GM21576 (cell line): ENCODE data around the gene SSBP4.

ENCODE experiments used
- ATAC-seq: cut with Tn5 transposase; IDR thresholded peaks from one replicate; pipeline ENCODE4 v1.9.1; 2021; ENCODE audit warnings: mild to moderate bottlenecking, moderate library complexity; ENCODE audit not compliant: unreplicated experiment

Gene SSBP4

GRCh38 chr19:18431351-18432197, 12.4 kb downstream of the SSBP4 start:
- no peak for ATAC-seq

DNA sequence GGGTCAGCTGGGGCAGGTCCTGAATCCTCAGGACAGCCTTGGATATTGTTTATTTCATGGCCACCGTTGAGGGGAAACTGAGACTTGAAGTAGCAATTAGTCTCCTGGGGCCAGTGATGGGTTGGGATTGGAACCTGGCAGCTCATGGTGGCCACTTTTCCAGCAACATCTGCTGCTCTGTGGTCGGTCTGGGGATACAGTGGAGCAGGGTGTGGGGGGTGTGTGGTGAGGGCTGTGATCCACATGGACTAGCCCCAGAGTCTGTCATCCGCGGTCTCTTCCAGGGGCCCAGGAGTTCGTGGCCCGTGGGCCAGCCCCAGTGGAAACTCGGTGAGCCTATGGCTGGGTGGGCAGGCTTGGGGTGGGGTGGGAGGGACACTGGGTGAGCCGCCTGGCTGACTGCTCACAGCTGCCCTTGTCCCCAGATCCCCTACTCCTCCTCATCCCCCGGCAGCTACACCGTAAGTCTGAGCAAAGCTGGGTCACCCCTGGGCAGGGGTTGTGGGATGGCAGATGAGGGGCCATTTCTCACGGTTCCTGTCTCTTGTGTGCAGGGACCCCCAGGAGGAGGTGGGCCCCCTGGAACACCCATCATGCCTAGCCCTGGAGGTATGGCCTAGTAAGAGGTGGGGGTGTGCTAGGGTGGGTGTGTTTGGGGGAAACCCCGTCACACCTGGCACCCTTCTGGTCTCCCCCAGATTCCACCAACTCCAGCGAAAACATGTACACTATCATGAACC, 13.2 kb downstream of the SSBP4 start:
- no peak for ATAC-seq

- no peak for ATAC-seq
These were observed 14.0 kb downstream of the SSBP4 start for GRCh38 chr19:18433015-18433691.

GRCh38 chr19:18433735-18434398, 14.7 kb downstream of the SSBP4 start:
- no peak for ATAC-seq

- ATAC-seq: no peak
These were observed 15.4 kb downstream of the SSBP4 start for GRCh38 chr19:18434411-18435175.

DNA sequence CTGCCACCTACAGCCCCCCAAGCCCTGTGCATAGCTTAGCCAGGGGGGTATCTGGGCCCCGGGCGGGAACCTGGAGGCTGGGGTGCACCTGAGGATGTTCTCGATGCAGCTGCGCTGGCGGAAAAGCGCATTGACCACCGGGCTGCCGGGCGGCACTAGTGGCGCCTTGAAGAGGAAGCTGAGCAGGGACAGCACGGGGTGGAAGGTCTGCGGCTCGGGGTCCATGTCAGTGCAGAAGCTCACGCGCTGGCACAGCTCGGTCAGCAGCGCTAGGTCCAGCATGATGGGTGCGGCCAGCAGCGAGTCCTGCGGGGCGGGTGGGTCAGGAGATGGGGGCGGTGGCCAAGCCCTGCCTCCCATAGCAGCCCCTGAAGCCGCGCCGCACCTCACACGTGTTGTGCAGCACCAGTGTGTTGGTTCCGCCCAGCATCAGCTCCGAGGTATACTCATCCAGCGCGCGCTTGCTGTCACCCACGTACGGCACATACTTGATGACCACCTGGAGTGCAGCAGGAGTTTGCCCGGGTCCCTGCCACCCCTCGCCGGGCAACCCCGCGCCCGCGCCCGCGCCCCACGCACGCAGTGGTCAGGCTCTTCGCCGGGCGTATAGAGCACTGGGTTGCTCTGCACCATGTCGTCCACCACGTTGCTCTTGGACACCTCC, 16.1 kb downstream of the SSBP4 start:
- no peak for ATAC-seq

DNA sequence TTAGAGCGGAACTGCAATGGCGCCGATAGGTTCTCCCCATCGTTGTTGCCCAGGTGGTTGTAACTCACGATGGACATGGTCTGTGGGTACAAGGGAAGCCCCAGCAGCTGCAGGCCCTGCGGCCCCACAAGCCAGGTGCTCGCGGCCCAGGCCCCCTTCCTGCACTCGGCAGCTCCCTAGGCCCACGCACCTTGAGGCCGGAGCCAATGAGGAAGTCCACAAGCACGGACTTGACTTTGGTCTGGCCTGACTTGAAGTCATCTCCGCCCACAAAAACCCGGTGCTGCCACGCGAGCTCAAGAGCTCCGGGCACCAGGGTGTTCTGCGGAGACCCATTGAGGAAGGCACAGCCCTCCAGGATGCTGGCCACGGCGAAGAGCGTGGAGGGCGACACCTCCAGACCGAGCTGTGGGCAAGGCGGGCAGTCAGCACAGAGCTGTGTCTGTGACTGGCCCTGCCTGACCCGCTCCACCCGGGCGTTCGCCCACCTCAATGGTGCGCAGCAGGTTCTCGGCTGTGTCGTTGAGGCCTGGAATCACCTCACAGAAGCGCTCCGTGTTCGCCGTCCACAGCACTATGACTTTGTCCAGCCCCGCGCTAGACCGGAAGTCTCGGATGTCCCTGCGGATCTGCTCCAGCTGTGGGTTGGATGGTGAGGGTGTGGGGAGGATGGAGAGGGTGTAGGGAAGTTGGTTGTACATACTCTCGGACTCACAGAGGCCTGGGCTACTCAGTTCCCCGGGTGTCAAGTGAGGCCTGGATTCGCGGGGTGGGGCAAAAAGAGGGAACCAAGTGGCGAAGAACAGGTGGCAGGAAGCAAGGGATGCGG, 16.9 kb downstream of the SSBP4 start:
- no peak for ATAC-seq

DNA sequence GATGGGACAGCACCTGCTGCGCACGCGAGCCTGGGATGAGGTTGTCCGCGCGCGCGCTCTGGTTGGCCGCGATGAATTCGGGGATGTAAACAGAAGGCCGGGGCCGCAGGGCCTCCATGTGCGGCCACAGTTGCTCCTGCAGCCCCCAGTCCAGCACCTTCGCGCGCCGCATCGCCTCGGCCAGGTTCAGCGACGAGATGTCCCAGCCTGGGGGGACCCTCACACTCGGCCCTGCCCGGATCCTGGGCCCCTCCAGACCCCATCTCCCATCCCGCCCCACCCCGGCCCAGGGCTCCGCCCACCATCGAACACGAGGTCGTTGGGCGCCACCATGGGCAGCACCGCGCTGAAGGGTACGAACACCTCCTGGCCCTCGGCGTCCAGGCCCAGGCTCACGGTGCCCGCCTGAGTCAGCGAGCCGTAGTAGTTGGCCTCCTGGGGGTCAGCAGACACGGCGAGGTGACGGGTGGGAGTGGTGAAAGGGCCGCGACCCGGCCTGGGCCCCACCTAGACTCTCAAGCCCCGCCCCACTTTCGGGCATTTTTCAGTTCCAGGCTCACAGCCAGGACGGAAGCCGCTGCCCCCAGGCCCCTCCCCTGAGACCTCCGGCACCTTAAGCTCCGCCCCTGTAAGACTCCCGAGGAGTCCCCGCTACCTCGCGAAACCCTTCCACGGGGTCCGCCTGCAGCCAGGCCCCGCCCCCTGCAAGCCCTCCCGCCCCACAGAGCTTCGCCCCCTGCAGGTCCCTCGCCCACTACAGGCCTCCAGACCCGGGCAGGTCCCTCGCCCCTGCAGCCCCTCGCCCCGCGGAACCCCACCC, 17.7 kb downstream of the SSBP4 start:
- no peak for ATAC-seq

- ATAC-seq: no peak
These were observed 18.5 kb downstream of the SSBP4 start, which contains the start of gene ISYNA1 for GRCh38 chr19:18437491-18438330. Gene ISYNA1 (minus strand): TSS chr19:18438133. CDS start chr19:18437979, 154 bp downstream.

- ATAC-seq: no peak
These were observed 19.3 kb downstream of the SSBP4 start for GRCh38 chr19:18438331-18439024.

GRCh38 chr19:18439025-18439909, 20.1 kb downstream of the SSBP4 start:
- no peak for ATAC-seq

- ATAC-seq: no peak
These were observed 20.7 kb downstream of the SSBP4 start for GRCh38 chr19:18439910-18440237.

DNA sequence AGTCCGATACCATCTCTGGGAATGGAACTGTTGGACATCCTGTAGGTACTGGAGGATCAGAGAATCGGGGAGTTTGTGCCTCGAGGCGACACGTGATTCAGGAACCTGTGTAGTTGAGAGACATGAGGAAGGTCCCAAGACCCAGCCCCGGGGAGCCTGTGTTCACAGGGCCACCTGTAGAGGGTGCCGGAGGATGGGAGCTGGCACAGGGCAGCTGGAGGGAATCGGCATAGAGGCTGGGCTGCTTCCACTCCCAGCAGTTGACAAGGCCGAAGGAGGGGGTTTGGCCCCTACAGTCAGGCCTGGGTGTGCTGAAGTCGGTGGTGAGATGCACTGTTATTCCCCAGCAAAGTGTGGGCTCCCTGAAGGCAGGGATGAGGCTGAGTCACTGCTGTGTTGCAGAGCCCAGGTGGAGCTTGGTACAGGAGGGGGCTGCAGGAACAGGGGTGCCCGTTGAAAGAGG, 21.2 kb downstream of the SSBP4 start:
- no peak for ATAC-seq

GRCh38 chr19:18440936-18441803, 22.0 kb downstream of the SSBP4 start:
- no peak for ATAC-seq
